SK-N-SH treated with all-trans-retinoic acid at 6 μM for 48 hours (cell line): ENCODE data around the gene HCN4.

Experiments used
- ATAC-seq: fragments of 200-7000 bp; cut with Tn5 transposase; 3 replicates; pipeline ENCODE4 v1.9.1; 2020; ENCODE audit warnings: mild to moderate bottlenecking, moderate library complexity
- ARNTL ChIP-seq: fragments of 450-650 bp; formaldehyde crosslinking; IDR thresholded peaks from 2 replicates; pipeline ENCODE4 v1.5.0; 2020; ENCODE audit warnings: low read depth, mild to moderate bottlenecking, moderate library complexity, borderline replicate concordance
- ESRRG ChIP-seq: fragments of 250-450 bp; sonication (Bioruptor Pico); IDR thresholded peaks from 2 replicates; pipeline ENCODE4 v1.6.1; 2021; ENCODE audit warnings: mild to moderate bottlenecking
- ISL1 ChIP-seq: fragments of 250-450 bp; sonication (Bioruptor Pico); IDR thresholded peaks from 2 replicates; pipeline ENCODE4 v2.1.2; 2022; ENCODE audit warnings: mild to moderate bottlenecking, moderate library complexity
- OSR1 ChIP-seq: fragments of 250-450 bp; sonication (Bioruptor Pico); IDR thresholded peaks from 2 replicates; pipeline ENCODE4 v1.8.0; 2022; ENCODE audit warnings: moderate library complexity, mild to moderate bottlenecking, inconsistent platforms
- TCF4 ChIP-seq: fragments of 250-450 bp; sonication (Bioruptor Pico); IDR thresholded peaks from 2 replicates; pipeline ENCODE4 v1.8.0; 2021; ENCODE audit warnings: mild to moderate bottlenecking, moderate library complexity, borderline replicate concordance
- TOX ChIP-seq: fragments of 250-450 bp; sonication (Bioruptor Pico); IDR thresholded peaks from 2 replicates; pipeline ENCODE4 v1.8.0; 2021; ENCODE audit warnings: mild to moderate bottlenecking, moderate library complexity, borderline replicate concordance
- ZC3H10 ChIP-seq: fragments of 250-450 bp; sonication (Bioruptor Pico); IDR thresholded peaks from 2 replicates; pipeline ENCODE4 v1.5.1; 2021; ENCODE audit warnings: mild to moderate bottlenecking, moderate library complexity
- ZFP3 ChIP-seq: fragments of 250-450 bp; sonication (Bioruptor Pico); IDR thresholded peaks from 2 replicates; pipeline ENCODE4 v1.5.0; 2020; ENCODE audit warnings: mild to moderate bottlenecking, moderate library complexity
- ZFP30 ChIP-seq: fragments of 450-650 bp; formaldehyde crosslinking; IDR thresholded peaks from 2 replicates; pipeline ENCODE4 v1.5.0; 2022; ENCODE audit warnings: mild to moderate bottlenecking, moderate library complexity
- ZNF70 ChIP-seq: fragments of 450-650 bp; formaldehyde crosslinking; IDR thresholded peaks from 2 replicates; pipeline ENCODE4 v1.5.0; 2020; ENCODE audit warnings: mild to moderate bottlenecking, moderate library complexity
- ZNF8 ChIP-seq: fragments of 450-650 bp; formaldehyde crosslinking; IDR thresholded peaks from 2 replicates; pipeline ENCODE4 v1.5.0; 2020; ENCODE audit warnings: mild to moderate bottlenecking, moderate library complexity
- TF ChIP-seq, protein P1 (sequence below): fragments of 250-450 bp; sonication (Bioruptor Pico); IDR thresholded peaks from 2 replicates; pipeline ENCODE4 v1.5.0; 2020; ENCODE audit warnings: mild to moderate bottlenecking, moderate library complexity
- TF ChIP-seq, protein P2 (sequence below): fragments of 250-450 bp; sonication (Bioruptor Pico); IDR thresholded peaks from 2 replicates; pipeline ENCODE4 v1.8.0; 2020; ENCODE audit warnings: mild to moderate bottlenecking, moderate library complexity, borderline replicate concordance
- TF ChIP-seq, protein P3 (sequence below): fragments of 250-450 bp; sonication (Bioruptor Pico); IDR thresholded peaks from 2 replicates; pipeline ENCODE4 v1.8.0; 2021; ENCODE audit warnings: low read depth, mild to moderate bottlenecking, moderate library complexity, borderline replicate concordance
- TF ChIP-seq, protein P4 (sequence below): fragments of 250-450 bp; sonication (Bioruptor Pico); IDR thresholded peaks from 2 replicates; pipeline ENCODE4 v1.5.1; 2020; ENCODE audit warnings: low read depth, mild to moderate bottlenecking, moderate library complexity
- TF ChIP-seq, protein P5 (sequence below): fragments of 250-450 bp; sonication (Bioruptor Pico); IDR thresholded peaks from 2 replicates; pipeline ENCODE4 v1.5.1; 2021; ENCODE audit warnings: mild to moderate bottlenecking, moderate library complexity

Gene HCN4

DNA sequence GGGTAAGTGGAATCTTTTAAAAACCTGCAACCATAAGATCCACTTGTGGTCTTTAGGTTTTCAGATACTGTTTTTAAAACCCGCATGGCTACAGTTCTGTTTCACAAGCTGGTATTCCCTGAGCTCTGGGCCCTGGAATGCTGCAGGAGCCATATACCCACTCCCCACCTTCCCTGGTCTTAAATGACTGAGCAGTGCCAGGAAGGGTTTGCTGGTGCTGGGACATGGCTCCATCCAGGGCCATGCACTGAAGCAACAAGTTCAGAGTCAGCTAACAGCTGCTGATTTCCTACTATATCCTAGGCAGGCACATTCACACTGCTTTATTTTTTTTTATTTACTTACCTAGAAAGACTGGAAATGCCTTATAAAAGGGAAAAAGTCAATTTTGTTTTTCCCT lies 77.3 kb downstream of the HCN4 start:
- ATAC-seq = no peak
- TF ChIP-seq ZNF70 (CRISPR knock-in tag) = no peak

DNA sequence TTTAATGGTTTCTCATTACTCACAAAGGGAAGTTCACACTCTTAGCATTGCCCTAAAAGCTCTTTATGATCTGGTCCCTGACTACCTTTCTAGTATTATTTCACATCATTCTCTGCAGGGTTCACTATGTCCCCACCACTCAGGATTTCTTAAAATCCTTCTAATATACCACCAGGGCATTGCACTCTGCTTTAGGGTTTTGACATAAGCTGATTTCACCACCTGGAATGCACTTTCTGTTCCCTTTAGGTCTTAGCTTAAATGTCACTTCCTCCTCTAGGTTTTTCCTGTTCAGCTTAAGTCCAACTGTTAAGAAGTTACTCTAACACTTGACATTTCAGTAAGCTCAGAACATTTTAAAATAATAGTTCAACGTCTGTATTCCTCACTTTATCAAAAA lies 81.7 kb downstream of the HCN4 start:
- ATAC-seq = no peak
- TF ChIP-seq, protein P1, sequence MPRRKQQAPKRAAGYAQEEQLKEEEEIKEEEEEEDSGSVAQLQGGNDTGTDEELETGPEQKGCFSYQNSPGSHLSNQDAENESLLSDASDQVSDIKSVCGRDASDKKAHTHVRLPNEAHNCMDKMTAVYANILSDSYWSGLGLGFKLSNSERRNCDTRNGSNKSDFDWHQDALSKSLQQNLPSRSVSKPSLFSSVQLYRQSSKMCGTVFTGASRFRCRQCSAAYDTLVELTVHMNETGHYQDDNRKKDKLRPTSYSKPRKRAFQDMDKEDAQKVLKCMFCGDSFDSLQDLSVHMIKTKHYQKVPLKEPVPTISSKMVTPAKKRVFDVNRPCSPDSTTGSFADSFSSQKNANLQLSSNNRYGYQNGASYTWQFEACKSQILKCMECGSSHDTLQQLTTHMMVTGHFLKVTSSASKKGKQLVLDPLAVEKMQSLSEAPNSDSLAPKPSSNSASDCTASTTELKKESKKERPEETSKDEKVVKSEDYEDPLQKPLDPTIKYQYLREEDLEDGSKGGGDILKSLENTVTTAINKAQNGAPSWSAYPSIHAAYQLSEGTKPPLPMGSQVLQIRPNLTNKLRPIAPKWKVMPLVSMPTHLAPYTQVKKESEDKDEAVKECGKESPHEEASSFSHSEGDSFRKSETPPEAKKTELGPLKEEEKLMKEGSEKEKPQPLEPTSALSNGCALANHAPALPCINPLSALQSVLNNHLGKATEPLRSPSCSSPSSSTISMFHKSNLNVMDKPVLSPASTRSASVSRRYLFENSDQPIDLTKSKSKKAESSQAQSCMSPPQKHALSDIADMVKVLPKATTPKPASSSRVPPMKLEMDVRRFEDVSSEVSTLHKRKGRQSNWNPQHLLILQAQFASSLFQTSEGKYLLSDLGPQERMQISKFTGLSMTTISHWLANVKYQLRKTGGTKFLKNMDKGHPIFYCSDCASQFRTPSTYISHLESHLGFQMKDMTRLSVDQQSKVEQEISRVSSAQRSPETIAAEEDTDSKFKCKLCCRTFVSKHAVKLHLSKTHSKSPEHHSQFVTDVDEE (CRISPR knock-in tag) = no peak
- TF ChIP-seq ZFP30 (no peak), ZNF70 (CRISPR knock-in tag) (no peak), ARNTL (CRISPR knock-in tag) (no peak), ISL1 (CRISPR knock-in tag) (no peak), TOX (CRISPR knock-in tag) (no peak), ZFP3 (CRISPR knock-in tag) (no peak)
- TF ChIP-seq, protein P2, sequence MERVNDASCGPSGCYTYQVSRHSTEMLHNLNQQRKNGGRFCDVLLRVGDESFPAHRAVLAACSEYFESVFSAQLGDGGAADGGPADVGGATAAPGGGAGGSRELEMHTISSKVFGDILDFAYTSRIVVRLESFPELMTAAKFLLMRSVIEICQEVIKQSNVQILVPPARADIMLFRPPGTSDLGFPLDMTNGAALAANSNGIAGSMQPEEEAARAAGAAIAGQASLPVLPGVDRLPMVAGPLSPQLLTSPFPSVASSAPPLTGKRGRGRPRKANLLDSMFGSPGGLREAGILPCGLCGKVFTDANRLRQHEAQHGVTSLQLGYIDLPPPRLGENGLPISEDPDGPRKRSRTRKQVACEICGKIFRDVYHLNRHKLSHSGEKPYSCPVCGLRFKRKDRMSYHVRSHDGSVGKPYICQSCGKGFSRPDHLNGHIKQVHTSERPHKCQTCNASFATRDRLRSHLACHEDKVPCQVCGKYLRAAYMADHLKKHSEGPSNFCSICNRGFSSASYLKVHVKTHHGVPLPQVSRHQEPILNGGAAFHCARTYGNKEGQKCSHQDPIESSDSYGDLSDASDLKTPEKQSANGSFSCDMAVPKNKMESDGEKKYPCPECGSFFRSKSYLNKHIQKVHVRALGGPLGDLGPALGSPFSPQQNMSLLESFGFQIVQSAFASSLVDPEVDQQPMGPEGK (CRISPR knock-in tag) = no peak
- TF ChIP-seq, protein P3, sequence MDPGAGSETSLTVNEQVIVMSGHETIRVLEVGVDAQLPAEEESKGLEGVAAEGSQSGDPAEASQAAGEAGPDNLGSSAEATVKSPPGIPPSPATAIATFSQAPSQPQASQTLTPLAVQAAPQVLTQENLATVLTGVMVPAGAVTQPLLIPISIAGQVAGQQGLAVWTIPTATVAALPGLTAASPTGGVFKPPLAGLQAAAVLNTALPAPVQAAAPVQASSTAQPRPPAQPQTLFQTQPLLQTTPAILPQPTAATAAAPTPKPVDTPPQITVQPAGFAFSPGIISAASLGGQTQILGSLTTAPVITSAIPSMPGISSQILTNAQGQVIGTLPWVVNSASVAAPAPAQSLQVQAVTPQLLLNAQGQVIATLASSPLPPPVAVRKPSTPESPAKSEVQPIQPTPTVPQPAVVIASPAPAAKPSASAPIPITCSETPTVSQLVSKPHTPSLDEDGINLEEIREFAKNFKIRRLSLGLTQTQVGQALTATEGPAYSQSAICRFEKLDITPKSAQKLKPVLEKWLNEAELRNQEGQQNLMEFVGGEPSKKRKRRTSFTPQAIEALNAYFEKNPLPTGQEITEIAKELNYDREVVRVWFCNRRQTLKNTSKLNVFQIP (CRISPR knock-in tag) = no peak

DNA sequence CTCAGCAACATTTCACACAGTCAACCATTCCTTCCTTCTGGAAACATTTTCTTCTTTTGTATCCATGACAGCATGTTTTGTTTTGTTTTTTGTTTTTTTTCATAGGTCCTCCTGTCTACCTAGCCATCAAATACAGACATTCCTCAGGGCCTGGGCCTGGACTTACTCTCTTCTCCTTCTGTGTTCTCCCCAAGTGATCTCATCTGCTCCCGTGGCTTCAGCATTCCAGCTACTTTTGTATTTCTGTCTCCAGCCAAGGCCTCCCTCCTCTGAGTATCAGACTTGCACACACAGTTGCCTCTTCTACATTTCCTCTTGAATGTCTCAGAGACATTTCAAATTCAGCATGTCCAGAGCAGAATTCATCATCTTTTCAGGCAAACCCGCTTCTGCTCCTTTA lies 82.4 kb downstream of the HCN4 start:
- TF ChIP-seq, protein P2 (CRISPR knock-in tag) = no peak
- TF ChIP-seq ESRRG (CRISPR knock-in tag) (no peak), ZNF8 (no peak), ISL1 (CRISPR knock-in tag) (no peak), ARNTL (CRISPR knock-in tag) (no peak), ZFP3 (CRISPR knock-in tag) (no peak), OSR1 (CRISPR knock-in tag) (no peak), ZNF70 (CRISPR knock-in tag) (no peak)
- TF ChIP-seq, protein P4, sequence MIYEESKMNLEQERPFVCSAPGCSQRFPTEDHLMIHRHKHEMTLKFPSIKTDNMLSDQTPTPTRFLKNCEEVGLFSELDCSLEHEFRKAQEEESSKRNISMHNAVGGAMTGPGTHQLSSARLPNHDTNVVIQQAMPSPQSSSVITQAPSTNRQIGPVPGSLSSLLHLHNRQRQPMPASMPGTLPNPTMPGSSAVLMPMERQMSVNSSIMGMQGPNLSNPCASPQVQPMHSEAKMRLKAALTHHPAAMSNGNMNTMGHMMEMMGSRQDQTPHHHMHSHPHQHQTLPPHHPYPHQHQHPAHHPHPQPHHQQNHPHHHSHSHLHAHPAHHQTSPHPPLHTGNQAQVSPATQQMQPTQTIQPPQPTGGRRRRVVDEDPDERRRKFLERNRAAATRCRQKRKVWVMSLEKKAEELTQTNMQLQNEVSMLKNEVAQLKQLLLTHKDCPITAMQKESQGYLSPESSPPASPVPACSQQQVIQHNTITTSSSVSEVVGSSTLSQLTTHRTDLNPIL (CRISPR knock-in tag) = no peak
- TF ChIP-seq, protein P5, sequence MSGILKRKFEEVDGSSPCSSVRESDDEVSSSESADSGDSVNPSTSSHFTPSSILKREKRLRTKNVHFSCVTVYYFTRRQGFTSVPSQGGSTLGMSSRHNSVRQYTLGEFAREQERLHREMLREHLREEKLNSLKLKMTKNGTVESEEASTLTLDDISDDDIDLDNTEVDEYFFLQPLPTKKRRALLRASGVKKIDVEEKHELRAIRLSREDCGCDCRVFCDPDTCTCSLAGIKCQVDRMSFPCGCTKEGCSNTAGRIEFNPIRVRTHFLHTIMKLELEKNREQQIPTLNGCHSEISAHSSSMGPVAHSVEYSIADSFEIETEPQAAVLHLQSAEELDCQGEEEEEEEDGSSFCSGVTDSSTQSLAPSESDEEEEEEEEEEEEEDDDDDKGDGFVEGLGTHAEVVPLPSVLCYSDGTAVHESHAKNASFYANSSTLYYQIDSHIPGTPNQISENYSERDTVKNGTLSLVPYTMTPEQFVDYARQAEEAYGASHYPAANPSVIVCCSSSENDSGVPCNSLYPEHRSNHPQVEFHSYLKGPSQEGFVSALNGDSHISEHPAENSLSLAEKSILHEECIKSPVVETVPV (CRISPR knock-in tag) = no peak
- peak; percentile 23; the same call in 1 of the 3 replicates for ATAC-seq

DNA sequence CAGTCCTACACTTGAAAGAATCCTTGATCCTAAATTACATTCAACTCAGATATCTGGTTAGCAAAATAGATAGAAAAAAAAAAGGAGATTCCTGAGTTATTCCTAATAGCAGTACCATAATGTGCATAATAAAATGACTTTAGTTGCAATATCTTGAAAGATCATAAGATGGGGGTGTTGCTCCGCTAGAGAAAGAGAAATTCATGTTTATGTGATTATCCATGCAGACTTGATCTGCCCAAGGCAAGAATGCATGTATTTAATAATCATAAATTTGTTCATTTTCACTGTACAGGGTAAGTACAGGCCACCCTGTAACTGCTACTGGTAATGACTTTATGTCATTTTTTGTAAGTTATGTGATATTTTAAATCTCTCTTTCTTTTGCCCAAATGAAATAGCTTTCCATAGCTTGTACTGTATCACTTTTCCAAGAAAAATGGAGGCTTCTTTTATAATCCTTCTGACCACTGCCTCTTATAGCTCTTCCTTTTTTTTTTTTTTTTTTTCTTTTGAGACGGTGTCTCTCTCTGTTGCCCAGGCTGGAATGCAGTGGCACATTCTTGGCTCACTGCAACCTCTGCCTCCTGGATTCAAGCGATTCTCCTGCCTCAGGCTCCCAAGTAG lies 84.6 kb downstream of the HCN4 start:
- TF ChIP-seq TCF4 (CRISPR knock-in tag) (0 out of 2 replicates have a peak, but pooled peaks have one; percentile 21), ZC3H10 (no peak), ZNF8 (no peak)
- TF ChIP-seq, protein P3 (CRISPR knock-in tag) = no peak
- TF ChIP-seq, protein P5 (CRISPR knock-in tag) = no peak
- ATAC-seq = peak; percentile 85
